Mucosa of rectum (tissue), 2 donors: Measurements from ENCODE around the gene PEPD.

Experiments used
- H3K27ac ChIP-seq, 2 donors: one replicate each; pipeline ENCODE4 v1.7.0; 2013; ENCODE audit warnings: inconsistent platforms in 2 of 2, low read depth in 2 of 2, low read length in 2 of 2
- H3K27me3 ChIP-seq, 2 donors: one replicate each; pipeline ENCODE4 v1.7.0; 2013; ENCODE audit warnings: low read length in 2 of 2; ENCODE audit not compliant: control insufficient read depth in 2 of 2, insufficient read depth in 2 of 2
- H3K36me3 ChIP-seq, 2 donors: one replicate each; pipeline ENCODE4 v1.7.0; 2013; ENCODE audit warnings: low read length in 2 of 2; ENCODE audit not compliant: control insufficient read depth in 2 of 2, insufficient read depth in 2 of 2
- H3K4me1 ChIP-seq, 2 donors: one replicate each; pipeline ENCODE4 v1.7.0; 2013; ENCODE audit warnings: low read length in 2 of 2, mild to moderate bottlenecking in 1 of 2; ENCODE audit not compliant: control insufficient read depth in 2 of 2, insufficient read depth in 2 of 2
- H3K4me3 ChIP-seq, 2 donors: one replicate each; pipeline ENCODE4 v1.7.0; 2013; ENCODE audit warnings: low read length in 2 of 2
- H3K9ac ChIP-seq, 2 donors: one replicate each; pipeline ENCODE4 v1.7.0; 2013; ENCODE audit warnings: low read length in 2 of 2, low read depth in 1 of 2, mild to moderate bottlenecking in 1 of 2
- H3K9me3 ChIP-seq, 2 donors: one replicate each; pipeline ENCODE4 v1.7.0; 2013; ENCODE audit warnings: low read length in 2 of 2; ENCODE audit not compliant: control insufficient read depth in 2 of 2
- donor health status: healthy.
- donor health status: Normal muscosa, but diverticular disease.

PEPD gene

GRCh38 chr19:33362508-33363228 is 158.9 kb downstream of the PEPD start:
- Histone ChIP-seq H3K4me3 (no peak overlapping the region), H3K9me3 (no peaks in the 10 kb centered on the region), H3K36me3 (no peaks in the 10 kb centered on the region), H3K9ac (no peak overlapping the region), H3K27ac (no peak overlapping the region), H3K27me3 (no peaks in the 10 kb centered on the region), H3K4me1 (peaks cover 9 to 26% of the 10 kb centered on the region in 2 donors)

GRCh38 chr19:33359581-33359980 is 162.0 kb downstream of the PEPD start:
- peaks cover 0 to 2% of the 10 kb centered on the region in 2 donors for H3K4me1 ChIP-seq
- H3K27ac ChIP-seq, result no peak overlapping the region
- H3K27me3 ChIP-seq, result no peaks in the 10 kb centered on the region
- H3K36me3 ChIP-seq, result no peaks in the 10 kb centered on the region
- H3K9me3 ChIP-seq, result peaks cover 0 to 4% of the 10 kb centered on the region in 2 donors
- H3K9ac ChIP-seq, result no peak overlapping the region
- H3K4me3 ChIP-seq, result no peak overlapping the region

- Histone ChIP-seq H3K27ac (no peak overlapping the region), H3K9me3 (peaks cover 0 to 4% of the 10 kb centered on the region in 2 donors), H3K27me3 (no peaks in the 10 kb centered on the region), H3K4me1 (no peaks in the 10 kb centered on the region), H3K4me3 (no peak overlapping the region), H3K36me3 (no peaks in the 10 kb centered on the region), H3K9ac (no peak overlapping the region)
These were observed 163.2 kb downstream of the PEPD start for GRCh38 chr19:33358408-33358807.

GRCh38 chr19:33357556-33357955 is 164.0 kb downstream of the PEPD start:
- H3K36me3 ChIP-seq, result no peaks in the 10 kb centered on the region
- no peaks in the 10 kb centered on the region for H3K4me1 ChIP-seq
- H3K27me3 ChIP-seq, result no peaks in the 10 kb centered on the region
- H3K27ac ChIP-seq, result no peak overlapping the region
- peaks cover 0 to 4% of the 10 kb centered on the region in 2 donors for H3K9me3 ChIP-seq
- no peak overlapping the region for H3K4me3 ChIP-seq
- H3K9ac ChIP-seq, result no peak overlapping the region

GRCh38 chr19:33355535-33355934 is 166.1 kb downstream of the PEPD start:
- no peak overlapping the region for H3K4me3 ChIP-seq
- no peak overlapping the region for H3K9ac ChIP-seq
- H3K36me3 ChIP-seq, result no peaks in the 10 kb centered on the region
- no peak overlapping the region for H3K27ac ChIP-seq
- H3K9me3 ChIP-seq, result peaks cover 0 to 4% of the 10 kb centered on the region in 2 donors
- H3K4me1 ChIP-seq, result no peaks in the 10 kb centered on the region
- no peaks in the 10 kb centered on the region for H3K27me3 ChIP-seq

- no peaks in the 10 kb centered on the region for H3K36me3 ChIP-seq
- H3K9me3 ChIP-seq, result peaks cover 0 to 4% of the 10 kb centered on the region in 2 donors
- H3K27ac ChIP-seq, result no peak overlapping the region
- no peak overlapping the region for H3K4me3 ChIP-seq
- H3K9ac ChIP-seq, result no peak overlapping the region
- no peaks in the 10 kb centered on the region for H3K4me1 ChIP-seq
- no peaks in the 10 kb centered on the region for H3K27me3 ChIP-seq
These were observed 170.9 kb downstream of the PEPD start for GRCh38 chr19:33350538-33351309.

- no peaks in the 10 kb centered on the region for H3K36me3 ChIP-seq
- no peaks in the 10 kb centered on the region for H3K9me3 ChIP-seq
- H3K4me1 ChIP-seq, result no peaks in the 10 kb centered on the region
- no peak overlapping the region for H3K27ac ChIP-seq
- no peak overlapping the region for H3K4me3 ChIP-seq
- no peak overlapping the region for H3K9ac ChIP-seq
- H3K27me3 ChIP-seq, result no peaks in the 10 kb centered on the region
These were observed 172.0 kb downstream of the PEPD start for GRCh38 chr19:33349319-33350289.

- no peaks in the 10 kb centered on the region for H3K9me3 ChIP-seq
- H3K36me3 ChIP-seq, result no peaks in the 10 kb centered on the region
- no peak overlapping the region for H3K9ac ChIP-seq
- H3K27me3 ChIP-seq, result no peaks in the 10 kb centered on the region
- no peaks in the 10 kb centered on the region for H3K4me1 ChIP-seq
- H3K27ac ChIP-seq, result no peak overlapping the region
- no peak overlapping the region for H3K4me3 ChIP-seq
These were observed 173.1 kb downstream of the PEPD start for GRCh38 chr19:33348301-33349010.

GRCh38 chr19:33347300-33347699 is 174.3 kb downstream of the PEPD start:
- Histone ChIP-seq H3K27ac (no peak overlapping the region), H3K4me3 (no peak overlapping the region), H3K9me3 (no peaks in the 10 kb centered on the region), H3K4me1 (no peaks in the 10 kb centered on the region), H3K9ac (no peak overlapping the region), H3K27me3 (no peaks in the 10 kb centered on the region), H3K36me3 (no peaks in the 10 kb centered on the region)
